BJ (cell line): ENCODE measurements around the gene GNG14. TPM values are rescaled to one million over a fixed set of nuclear protein-coding genes. Genes with fewer than 3 reads are reported as not detected.

Source experiments
- CTCF ChIA-PET: fragments of 350-600 bp; formaldehyde crosslinking; extraction: SDS; loops from one replicate; lab custom pipeline; 2021; ENCODE audit warnings: antibody characterized with exemption, inconsistent platforms; lab: Yijun Ruan, JAX
- POLR2A ChIA-PET: fragments of 300-600 bp; sonication (Branson Sonifier 250); formaldehyde crosslinking; extraction: SDS; loops from one replicate; lab custom pipeline; 2021; ENCODE audit warnings: antibody characterized with exemption; lab: Charles Lee
- DNase-seq: peaks from one replicate; pipeline ENCODE4 v3.0.0-alpha.2; 2011; ENCODE audit warnings: low read depth
- H3K27me3 ChIP-seq: 2 replicates; pipeline ENCODE4 v1.6.0; 2011; ENCODE audit warnings: low read length; ENCODE audit not compliant: control insufficient read depth, insufficient read depth
- H3K36me3 ChIP-seq: 2 replicates; pipeline ENCODE4 v1.5.1; 2011; ENCODE audit warnings: low read length; ENCODE audit not compliant: control insufficient read depth, insufficient read depth
- H3K4me3 ChIP-seq: 2 replicates; pipeline ENCODE4 v1.5.1; 2011; ENCODE audit warnings: low read depth, mild to moderate bottlenecking, control low read depth, low read length
- CTCF ChIP-seq: IDR thresholded peaks from 2 replicates; pipeline ENCODE4 v1.5.1; 2011; ENCODE audit warnings: low read depth, mild to moderate bottlenecking, control low read depth, inconsistent platforms, low read length, moderate library complexity; ENCODE audit not compliant: insufficient read depth
- polyA plus RNA-seq: library from polyadenylated mRNA; depleted of rRNA; stranded (reverse); fragments of >200 nt; gene quantifications from 2 replicates; pipeline ENCODE4 v1.2.3, GENCODE V29; 2011

Gene GNG14
- polyA plus RNA-seq, 1 experiment = not detected

DNA sequence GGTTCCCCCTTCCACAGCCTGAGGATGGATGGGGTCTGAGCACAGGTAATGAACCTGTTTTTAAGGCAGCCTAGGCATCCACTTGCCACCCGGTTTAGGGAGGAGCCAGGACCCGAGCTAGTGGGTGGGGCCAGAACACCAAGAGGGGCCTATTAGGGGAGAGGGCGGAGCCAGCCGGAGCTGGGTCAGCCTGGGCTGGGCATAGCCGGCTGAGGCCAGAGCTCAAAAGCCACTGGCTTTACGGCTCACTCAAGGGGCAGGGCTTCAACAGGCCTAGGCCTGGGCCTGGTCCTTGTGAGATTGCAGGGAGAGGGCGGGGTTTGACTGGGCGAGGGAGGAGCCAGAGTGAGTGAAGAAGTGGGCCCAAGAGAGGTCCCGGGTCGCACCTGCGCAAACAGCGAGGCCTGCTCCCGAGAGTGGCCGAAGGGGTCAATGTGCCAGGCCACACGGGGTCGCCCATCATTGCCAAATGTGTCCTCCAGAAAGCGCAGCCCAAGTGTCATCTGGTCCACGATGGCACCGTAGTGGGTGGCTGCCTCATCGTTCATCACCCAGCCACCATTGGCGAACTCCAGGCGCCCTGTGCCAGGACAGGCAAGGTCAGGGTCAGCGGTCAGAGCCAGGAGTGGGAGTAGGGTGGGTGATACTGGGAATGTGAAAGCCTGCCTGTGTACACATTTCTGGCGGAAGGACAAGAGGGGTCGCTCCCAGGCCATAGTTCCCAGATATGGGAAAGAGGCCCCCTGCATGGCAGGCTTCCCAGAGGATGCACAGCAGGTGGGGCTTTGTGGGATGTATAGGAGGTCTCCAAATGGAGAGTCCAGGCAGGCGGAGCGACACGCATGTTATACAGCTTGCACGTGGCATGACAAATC lies 23.2 kb upstream of the GNG14 start:
- Histone ChIP-seq H3K27me3 (no peaks in the 10 kb centered on the region), H3K36me3 (peaks cover 14% of the 10 kb centered on the region), H3K4me3 (no peak overlapping the region)
- DNase-seq = no peak
- ChIA-PET CTCF (interaction anchor here (0.7 to 0.9 kb wide), 2 partner anchors 12 to 183 kb away, joined by 3 read pairs; no protein-coding TSS in a partner anchor), POLR2A (no interaction called here)
- no peak for TF ChIP-seq CTCF

GRCh38 chr19:12665281-12665573 lies 22.6 kb upstream of the GNG14 start:
- Histone ChIP-seq H3K36me3 (peaks cover 14% of the 10 kb centered on the region), H3K4me3 (no peak overlapping the region), H3K27me3 (no peaks in the 10 kb centered on the region)
- TF ChIP-seq CTCF = no peak
- POLR2A ChIA-PET = no interaction called here
- DNase-seq = no peak
- CTCF ChIA-PET = interaction anchor here (1.3 kb wide), 1 partner anchor 14 kb away, joined by 3 read pairs; no protein-coding TSS in a partner anchor

GRCh38 chr19:12665671-12666264 lies 22.0 kb upstream of the GNG14 start:
- POLR2A ChIA-PET = no interaction called here
- Histone ChIP-seq H3K4me3 (peak overlapping the region; percentile 71), H3K36me3 (peaks cover 15% of the 10 kb centered on the region), H3K27me3 (no peaks in the 10 kb centered on the region)
- CTCF ChIA-PET = interaction anchor here (1.0 to 1.3 kb wide), 3 partner anchors 10 to 102 kb away, joined by 3 to 5 read pairs (median 4); no protein-coding TSS in a partner anchor
- no peak for DNase-seq
- TF ChIP-seq CTCF = no peak

- Histone ChIP-seq H3K27me3 (no peaks in the 10 kb centered on the region), H3K4me3 (peak within 1 kb of the TSS; percentile 71), H3K36me3 (peaks cover 11% of the 10 kb centered on the region)
- no peak for TF ChIP-seq CTCF
- DNase-seq = no peak
- ChIA-PET POLR2A (no interaction called here), CTCF (interaction anchor here (1.0 to 1.3 kb wide), 4 partner anchors 9 to 103 kb away, joined by 3 to 5 read pairs (median 4); no protein-coding TSS in a partner anchor)
These were observed 21.3 kb upstream of the GNG14 start, which contains the start of the genes MAN2B1 and WDR83 for GRCh38 chr19:12666265-12667048. Gene MAN2B1 (minus strand): TSS chr19:12666742. CDS start chr19:12666701, 41 bp downstream. Gene WDR83 (plus strand): TSS chr19:12666807. CDS start chr19:12669791, 2,984 bp downstream.
